ENCODE data around the gene PCSK6.
"Not testable (repeated sequence)": the region's sequence is repeated elsewhere in the genome, so short reads cannot be mapped to it uniquely, and the experiment has no call there.

The PCSK6 gene

GRCh38 chr15:101458908-101459578, 30.5 kb downstream of the PCSK6 start:
- DNase-seq: no peak

GRCh38 chr15:101458158-101458900, 31.2 kb downstream of the PCSK6 start:
- DNase-seq: no peak

- DNase-seq: no peak
Observed at GRCh38 chr15:101457696-101458095, 31.8 kb downstream of the PCSK6 start.

- DNase-seq: no peak
Observed at GRCh38 chr15:101456057-101456739, 33.3 kb downstream of the PCSK6 start.

GRCh38 chr15:101455291-101456025, 34.0 kb downstream of the PCSK6 start:
- DNase-seq: no peak

GRCh38 chr15:101454781-101455180, 34.7 kb downstream of the PCSK6 start:
- DNase-seq: not testable (repeated sequence)

GRCh38 chr15:101454365-101454764, 35.1 kb downstream of the PCSK6 start:
- no peak for DNase-seq

GRCh38 chr15:101453123-101454120, 36.1 kb downstream of the PCSK6 start:
- DNase-seq: no peak

- no peak for DNase-seq
Observed at GRCh38 chr15:101452572-101452971, 36.9 kb downstream of the PCSK6 start.

GRCh38 chr15:101451846-101452245, 37.7 kb downstream of the PCSK6 start:
- no peak for DNase-seq

GRCh38 chr15:101451266-101451799, 38.2 kb downstream of the PCSK6 start:
- no peak for DNase-seq

- no peak for DNase-seq
Observed at GRCh38 chr15:101450403-101451265, 38.9 kb downstream of the PCSK6 start.

GRCh38 chr15:101449471-101450402, 39.8 kb downstream of the PCSK6 start:
- no peak for DNase-seq

GRCh38 chr15:101448336-101448735, 41.2 kb downstream of the PCSK6 start:
- no peak for DNase-seq

- no peak for DNase-seq
Observed at GRCh38 chr15:101447561-101448071, 41.9 kb downstream of the PCSK6 start.

- DNase-seq: no peak
Observed at GRCh38 chr15:101447168-101447533, 42.4 kb downstream of the PCSK6 start.

- no peak for DNase-seq
Observed at GRCh38 chr15:101446518-101447167, 42.9 kb downstream of the PCSK6 start.
